Germinal center (tissue), 1 donor: Measurements from ENCODE around the gene TMC6.
"Not testable (repeated sequence)": the region's sequence is repeated elsewhere in the genome, so short reads cannot be mapped to it uniquely, and the experiment has no call there.

Experiments
- DNase-seq: peaks from one replicate; pipeline ENCODE4 v3.0.0; 2012; ENCODE audit warnings: mixed read lengths, low spot score

Gene TMC6

DNA sequence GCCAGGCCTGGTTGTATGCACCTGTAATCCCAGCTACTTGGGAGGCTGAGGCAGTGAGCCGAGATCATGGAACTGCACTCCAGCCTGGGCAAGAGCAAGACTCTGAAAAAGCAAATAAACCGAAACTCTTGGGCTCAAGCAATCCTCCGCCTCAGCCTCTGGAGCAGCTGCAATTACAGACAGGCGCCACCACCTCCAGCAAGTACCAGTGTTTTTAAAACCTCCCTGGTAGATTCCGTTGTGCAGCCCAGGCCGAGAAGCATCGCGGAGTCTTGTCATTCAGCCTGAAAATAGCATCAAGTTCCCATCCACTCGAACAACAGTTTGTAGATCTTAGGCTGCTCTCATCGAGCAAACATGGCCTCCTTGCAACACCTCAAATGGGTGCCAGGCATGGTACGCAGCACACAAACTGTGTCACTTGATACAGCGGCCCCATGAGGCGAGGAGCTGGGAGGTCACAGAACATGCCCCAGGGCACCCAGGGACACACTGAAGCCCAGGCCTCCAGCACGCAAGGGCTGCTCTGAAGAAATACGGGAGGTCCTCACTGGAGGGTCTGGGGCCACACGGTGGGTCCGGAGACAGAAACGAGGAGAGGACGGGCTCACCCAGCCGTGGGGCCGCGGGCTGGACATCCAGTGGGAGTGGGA lies 18.1 kb downstream of the TMC6 start:
- no peak for DNase-seq

GRCh38 chr17:78109489-78109761 lies 19.1 kb downstream of the TMC6 start:
- no peak for DNase-seq

DNA sequence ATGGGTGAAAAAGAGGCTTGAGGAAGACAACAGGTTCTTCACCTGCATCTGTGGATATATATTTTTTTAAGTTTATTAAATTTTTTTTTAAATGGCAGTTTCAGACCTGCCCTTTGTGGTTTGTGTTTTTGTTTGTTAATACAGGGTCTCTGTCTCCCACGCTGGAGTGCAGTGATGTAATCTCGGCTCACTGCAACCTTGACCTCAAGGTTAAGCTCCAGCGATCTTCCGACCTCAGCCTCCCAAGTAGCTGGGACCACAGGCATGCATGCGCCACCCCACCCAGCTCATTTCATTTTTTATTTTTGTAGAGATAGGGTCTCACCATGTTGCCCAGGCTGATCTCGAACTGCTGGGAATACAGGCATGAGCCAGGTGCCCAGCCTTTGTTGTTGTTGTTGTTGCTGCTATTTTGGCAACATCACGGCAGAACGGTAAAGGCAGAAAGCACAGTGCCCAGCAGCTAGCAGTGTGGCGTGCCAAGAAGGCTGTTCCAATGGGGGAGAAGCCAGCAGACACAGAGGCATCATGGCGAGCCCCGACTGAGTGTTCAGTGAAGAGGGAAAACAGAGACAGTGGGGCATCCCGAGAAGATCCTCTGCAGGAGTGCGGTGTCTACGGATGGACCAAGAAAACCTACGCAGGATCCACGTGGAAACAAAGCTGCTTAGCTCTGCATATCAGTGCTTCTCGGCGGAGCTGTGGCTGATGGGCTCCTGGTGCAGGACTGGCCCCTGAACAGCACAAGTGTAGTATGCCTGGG lies 19.6 kb downstream of the TMC6 start:
- no peak for DNase-seq

DNA sequence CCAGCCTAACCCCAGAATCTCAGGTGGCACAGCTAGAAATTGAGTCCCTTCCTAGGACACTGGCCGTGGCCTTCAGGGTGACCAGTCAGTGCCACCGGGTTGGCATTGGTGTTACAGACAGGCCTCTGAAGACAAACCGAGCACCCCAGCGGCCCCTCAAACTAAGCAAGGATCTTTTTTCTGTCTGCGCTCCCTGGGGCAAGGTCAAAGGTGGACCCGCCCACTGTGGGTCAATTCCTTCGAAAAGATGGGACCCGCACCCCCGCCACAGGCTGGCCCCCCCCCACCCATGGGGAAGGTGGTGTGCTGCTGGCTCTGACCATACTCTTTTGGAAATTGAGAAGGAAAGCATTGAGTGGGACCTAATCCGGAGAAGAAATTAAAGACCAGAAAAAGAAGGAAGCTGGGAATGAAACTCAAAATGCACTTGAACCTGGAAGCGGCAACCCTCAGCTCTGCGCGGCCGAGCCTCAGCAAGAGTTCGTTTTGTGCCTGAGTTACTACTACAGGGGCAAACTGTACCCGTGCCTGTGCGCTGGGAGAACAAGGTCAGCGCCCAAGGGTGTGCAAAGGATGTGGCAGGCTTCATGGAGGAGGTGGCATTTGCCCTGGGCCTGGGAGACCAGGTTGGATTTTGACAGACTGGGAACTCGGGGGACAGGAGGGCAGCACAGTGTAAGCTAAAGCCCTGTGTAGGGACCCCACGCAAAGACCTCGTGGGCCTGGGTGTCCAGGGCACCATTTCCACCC lies 20.4 kb downstream of the TMC6 start:
- no peak for DNase-seq

GRCh38 chr17:78107457-78107856 lies 21.1 kb downstream of the TMC6 start:
- no peak for DNase-seq

DNA sequence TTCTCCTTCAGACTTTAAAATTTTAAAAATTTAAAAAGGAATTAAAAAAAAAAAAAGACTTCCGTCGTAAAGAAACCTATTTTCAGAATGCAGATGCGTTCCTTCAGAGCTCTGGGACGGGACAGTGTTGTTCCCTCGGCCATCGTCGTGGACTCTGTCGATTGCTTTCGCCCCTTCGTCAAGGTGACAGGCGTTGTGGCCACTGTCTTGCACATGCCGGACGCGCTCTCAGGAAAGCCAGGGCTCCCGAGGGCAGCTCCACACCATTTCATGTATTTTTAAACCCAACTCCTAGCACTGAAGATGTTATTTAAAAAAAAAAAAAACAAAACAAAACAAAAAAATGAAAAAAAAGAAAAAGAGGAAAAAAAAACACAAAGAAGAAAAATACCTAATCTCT lies 22.3 kb downstream of the TMC6 start:
- no peak for DNase-seq

- DNase-seq: no peak
Measured at GRCh38 chr17:78105551-78105950, 23.0 kb downstream of the TMC6 start.

- no peak for DNase-seq
Measured at GRCh38 chr17:78105101-78105500, 23.5 kb downstream of the TMC6 start.

- DNase-seq: no peak
Measured at GRCh38 chr17:78104540-78104941, 24.0 kb downstream of the TMC6 start.

DNA sequence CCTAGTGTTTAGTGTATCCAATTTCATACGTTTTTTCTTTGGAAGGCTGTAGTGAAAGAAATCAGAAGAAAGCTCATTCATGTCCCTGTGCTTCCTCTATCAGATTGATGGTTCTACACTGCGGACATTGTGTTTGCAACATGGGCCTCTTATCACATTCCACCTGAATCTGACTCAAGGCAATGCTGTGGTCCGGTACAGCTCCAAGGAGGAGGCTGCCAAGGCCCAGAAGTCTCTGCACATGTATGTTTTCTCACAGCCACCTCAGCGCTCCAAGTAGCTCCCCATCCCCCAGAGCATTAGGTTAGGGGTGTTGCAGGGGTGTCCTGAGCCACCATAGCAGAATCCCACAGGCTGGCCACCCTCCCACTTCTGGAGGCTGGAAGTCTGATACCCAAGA lies 25.2 kb downstream of the TMC6 start:
- no peak for DNase-seq

DNA sequence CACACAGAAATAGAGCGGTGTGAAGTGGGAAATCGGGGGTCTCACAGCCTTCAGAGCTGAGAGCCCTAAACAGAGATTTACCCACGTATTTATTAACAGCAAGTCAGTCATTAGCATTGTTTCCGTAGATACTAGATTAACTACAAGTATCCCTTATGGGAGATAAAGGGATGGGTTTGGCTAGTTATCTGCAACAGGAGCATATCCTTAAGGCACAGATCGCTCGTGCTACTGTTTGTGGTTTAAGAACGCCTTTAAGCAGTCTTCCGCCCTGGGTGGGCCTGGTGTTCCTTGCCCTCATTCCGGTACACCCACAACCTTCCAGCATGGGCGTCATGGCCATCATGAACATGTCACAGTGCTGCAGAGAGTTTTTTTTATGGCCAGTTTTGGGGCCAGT lies 27.0 kb downstream of the TMC6 start:
- DNase-seq: no peak

- DNase-seq: no peak
Measured at GRCh38 chr17:78101112-78101511, 27.4 kb downstream of the TMC6 start.

GRCh38 chr17:78096093-78096492 lies 32.5 kb downstream of the TMC6 start:
- no peak for DNase-seq

DNA sequence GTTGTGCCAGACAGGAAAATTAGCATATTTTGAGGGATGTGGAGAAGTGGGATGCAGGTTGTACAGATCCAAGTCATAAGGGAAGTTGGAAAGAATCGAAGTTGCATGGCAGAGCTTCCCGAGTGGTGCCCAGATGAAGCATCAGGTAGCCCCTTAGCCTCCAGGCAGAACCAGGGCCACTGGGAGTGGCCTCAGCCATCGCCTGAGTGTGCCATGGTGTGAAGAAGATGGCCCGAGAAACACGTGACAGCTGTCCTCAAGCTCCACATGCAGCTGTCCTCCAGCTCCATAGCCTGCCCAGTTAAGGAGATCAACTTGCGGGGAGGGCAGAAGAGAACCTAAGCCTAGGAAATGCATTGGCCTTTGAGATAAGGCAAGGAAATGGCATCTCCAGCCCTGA lies 33.5 kb downstream of the TMC6 start:
- DNase-seq: no peak

DNA sequence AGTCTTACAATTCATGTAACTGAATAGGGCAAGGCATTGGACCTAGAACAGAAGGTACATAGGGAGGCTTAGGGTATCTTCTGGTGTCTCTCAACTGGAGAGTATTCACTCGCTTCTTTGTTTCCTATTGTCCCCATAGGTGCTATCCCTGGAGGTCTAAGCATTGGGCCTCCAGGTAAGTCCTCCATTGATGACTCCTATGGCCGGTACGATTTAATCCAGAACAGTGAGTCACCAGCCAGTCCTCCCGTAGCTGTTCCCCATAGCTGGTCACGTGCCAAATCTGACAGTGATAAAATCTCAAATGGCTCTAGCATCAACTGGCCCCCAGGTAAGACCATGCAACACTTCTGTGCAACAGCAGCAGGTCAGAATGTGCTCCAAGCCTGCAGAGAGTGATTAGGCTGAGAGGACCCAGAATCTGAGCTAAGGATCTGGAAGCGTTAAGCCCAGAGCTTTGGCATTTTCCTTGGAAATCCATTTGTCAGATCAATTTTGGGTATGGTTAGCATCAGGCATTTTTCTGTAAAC lies 35.7 kb downstream of the TMC6 start:
- DNase-seq: no peak

DNA sequence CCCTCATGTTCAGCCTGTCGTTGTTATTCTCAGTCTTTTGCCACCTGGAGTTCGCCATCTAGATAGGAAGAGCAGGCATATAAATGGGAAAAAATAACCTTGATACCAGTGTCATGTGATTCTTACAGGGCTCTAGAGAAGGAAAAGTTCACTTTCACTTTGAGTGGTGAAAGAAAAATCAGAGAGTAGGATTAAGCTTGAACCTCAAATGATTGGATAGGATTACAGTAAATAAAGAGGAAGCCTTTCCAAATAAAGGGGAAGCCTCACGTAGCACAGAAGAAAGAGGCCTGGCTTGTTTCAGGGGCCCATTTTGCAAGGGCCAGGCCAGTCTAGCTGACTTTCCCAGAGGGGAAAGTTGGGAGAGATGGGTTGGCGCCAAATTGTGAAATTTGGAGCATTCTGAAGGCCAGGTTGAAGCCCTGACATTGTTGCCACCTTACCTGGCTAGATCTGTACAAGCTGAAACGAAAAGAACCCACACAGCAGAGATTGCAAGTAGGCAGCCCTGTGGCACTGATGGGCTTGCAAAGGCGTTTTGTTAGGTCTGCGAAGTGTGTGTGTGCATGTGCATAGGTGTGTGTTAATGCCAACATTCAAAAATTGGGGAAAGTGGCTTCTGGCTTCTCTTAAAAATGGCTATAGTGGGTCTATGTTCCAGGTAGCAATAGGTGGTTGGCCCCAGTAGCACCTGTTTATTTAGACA lies 38.8 kb downstream of the TMC6 start:
- no peak for DNase-seq

DNA sequence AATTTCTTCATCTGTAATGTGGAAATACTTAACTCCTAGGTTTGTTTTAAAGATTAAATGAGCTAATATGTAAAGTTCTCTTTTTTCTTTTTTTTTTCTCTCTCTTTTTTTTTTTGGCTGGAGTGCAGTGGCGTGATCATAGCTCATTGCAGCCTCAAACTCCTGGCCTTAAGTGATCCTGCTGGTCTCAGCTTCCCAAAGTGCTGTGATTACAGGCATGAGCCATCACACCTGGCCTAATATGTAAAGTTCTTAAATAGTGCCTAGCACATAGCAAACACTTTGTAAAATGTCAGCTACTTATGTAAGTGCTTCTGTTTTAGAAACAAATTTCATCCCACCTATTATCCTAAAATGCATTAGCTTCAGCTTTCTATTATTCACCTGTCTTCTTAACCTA lies 40.0 kb downstream of the TMC6 start:
- no peak for DNase-seq

- no peak for DNase-seq
Measured at GRCh38 chr17:78086740-78087139, 41.8 kb downstream of the TMC6 start.

DNA sequence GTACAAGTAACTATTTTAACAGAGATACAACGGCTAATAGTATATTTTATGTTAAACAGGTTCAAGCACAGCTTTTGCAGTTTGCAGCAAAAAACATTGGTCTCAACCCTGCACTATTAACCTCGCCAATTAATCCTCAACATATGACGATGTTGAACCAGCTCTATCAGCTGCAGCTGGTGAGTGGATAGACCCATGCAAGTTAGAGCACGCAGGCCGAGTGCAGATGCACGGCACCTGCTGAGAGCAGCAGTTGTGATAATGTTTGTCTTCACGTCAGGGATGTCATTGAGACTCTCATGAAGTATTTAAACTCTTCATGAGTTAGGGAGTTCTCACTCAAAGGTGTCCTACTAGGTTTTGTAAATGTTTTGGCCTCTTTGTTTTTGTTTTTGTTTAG lies 45.6 kb downstream of the TMC6 start:
- DNase-seq: no peak

- not testable (repeated sequence) for DNase-seq
Measured at GRCh38 chr17:78082355-78082872, 46.1 kb downstream of the TMC6 start.

DNA sequence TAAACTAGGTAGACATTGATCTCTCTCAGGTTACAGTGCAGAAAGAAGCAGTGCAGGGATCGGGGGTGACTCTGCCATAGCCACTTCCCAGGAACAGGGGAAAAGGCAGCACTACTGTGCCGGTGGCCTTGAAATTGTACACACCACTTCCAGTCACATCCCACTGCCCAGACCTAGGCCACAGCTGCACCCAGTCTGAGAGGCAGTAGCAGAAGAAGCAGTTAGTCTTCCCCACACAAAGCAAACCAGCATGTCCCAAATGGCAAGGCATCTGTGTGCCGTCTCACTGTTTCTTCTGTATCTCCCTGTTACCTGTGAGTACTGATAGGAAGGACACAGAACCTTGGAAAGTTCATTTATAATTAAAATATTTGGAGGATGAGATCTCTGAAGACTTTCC lies 47.0 kb downstream of the TMC6 start:
- no peak for DNase-seq

- DNase-seq: no peak
Measured at GRCh38 chr17:78079253-78079652, 49.3 kb downstream of the TMC6 start.
